ENCODE results near the gene MYOM3. TPM values are rescaled to one million over a fixed set of nuclear protein-coding genes. Genes with fewer than 3 reads are reported as not detected.

The MYOM3 gene
- total and polyA plus RNA-seq, 3 experiments from 2014 or later: not detected

- no peaks in the 10 kb centered on the region for H3K4me1 Mint-ChIP-seq
- no peaks in the 10 kb centered on the region for H3K27me3 Mint-ChIP-seq
- Histone ChIP-seq H3K4me3 (ENCODE audit: low read length) (no peak overlapping the region), H3K9me3 (ENCODE audit: low read length) (no peaks in the 10 kb centered on the region), H3K36me3 (ENCODE audit: insufficient read depth, low read length) (no peaks in the 10 kb centered on the region), H3K4me1 (ENCODE audit: insufficient read depth, low read length) (no peaks in the 10 kb centered on the region), H3K27ac (ENCODE audit: low read depth, low read length) (no peak overlapping the region), H3K27me3 (ENCODE audit: insufficient read depth, low read length, poor library complexity, severe bottlenecking) (no peaks in the 10 kb centered on the region)
- ChIA-PET CTCF (interaction anchor here (0.6 kb wide), 1 partner anchor 381 kb away, joined by 3 read pairs; no protein-coding TSS in a partner anchor), POLR2A (no interaction called here)
- H3K36me3 Mint-ChIP-seq: no peaks in the 10 kb centered on the region
- no peak overlapping the region for H3K27ac Mint-ChIP-seq
- DNase-seq: no peak
- H3K9me3 Mint-ChIP-seq: no peaks in the 10 kb centered on the region
- H3K4me3 Mint-ChIP-seq: no peak overlapping the region
Observed at GRCh38 chr1:24101796-24102586, 9.9 kb downstream of the MYOM3 start.

GRCh38 chr1:24100945-24101737 is 10.8 kb downstream of the MYOM3 start:
- POLR2A ChIA-PET: no interaction called here

DNA sequence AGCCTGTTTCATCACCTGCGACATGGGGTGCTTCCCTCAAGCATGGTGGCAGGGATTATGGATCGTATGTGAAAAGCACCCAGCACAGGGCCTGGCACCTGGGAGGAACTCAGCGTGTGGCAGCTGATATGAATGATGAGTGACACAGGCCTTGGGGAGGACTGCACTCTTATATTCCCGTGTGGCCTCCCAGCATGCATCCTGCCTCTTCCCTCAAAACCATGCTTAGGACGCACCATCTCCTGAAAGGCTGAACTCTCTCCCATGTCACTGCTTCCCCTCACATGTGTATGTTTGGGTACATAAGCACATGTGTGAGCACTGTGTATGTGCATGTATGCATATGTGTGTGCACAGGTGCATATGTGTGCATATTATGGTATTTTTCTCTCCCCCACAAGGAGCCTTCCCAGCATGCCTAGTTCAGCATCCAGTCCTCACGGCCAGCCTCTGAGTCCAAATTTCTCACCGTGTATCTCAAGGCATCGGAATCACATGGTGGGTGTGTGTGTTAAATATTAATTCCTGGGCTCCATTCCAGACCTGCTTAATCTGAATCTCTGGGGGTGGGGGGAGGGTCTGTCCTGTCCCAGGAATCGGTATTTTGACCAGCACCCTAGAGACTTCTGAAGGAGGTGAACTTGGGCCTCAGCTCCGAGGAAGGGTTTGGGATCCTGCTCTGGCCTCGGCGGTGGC is 12.8 kb downstream of the MYOM3 start:
- no peak for DNase-seq
- no peaks in the 10 kb centered on the region for H3K36me3 Mint-ChIP-seq
- Histone ChIP-seq H3K27me3 (ENCODE audit: insufficient read depth, low read length, poor library complexity, severe bottlenecking) (no peaks in the 10 kb centered on the region), H3K9me3 (ENCODE audit: low read length) (no peaks in the 10 kb centered on the region), H3K4me1 (ENCODE audit: insufficient read depth, low read length) (no peaks in the 10 kb centered on the region), H3K36me3 (ENCODE audit: insufficient read depth, low read length) (no peaks in the 10 kb centered on the region), H3K4me3 (ENCODE audit: low read length) (no peak overlapping the region), H3K27ac (ENCODE audit: low read depth, low read length) (no peak overlapping the region)
- CTCF ChIA-PET: no interaction called here
- H3K27ac Mint-ChIP-seq: peak overlapping the region in 1 of 8 donors; percentile 78
- no peaks in the 10 kb centered on the region for H3K4me1 Mint-ChIP-seq
- H3K27me3 Mint-ChIP-seq: peaks cover 1 to 4% of the 10 kb centered on the region in 2 donors
- no peak overlapping the region for H3K4me3 Mint-ChIP-seq
- no peaks in the 10 kb centered on the region for H3K9me3 Mint-ChIP-seq
- POLR2A ChIA-PET: no interaction called here

More at GRCh38 chr1:24100945-24101737, 10.8 kb downstream of the MYOM3 start:
- no peaks in the 10 kb centered on the region for H3K36me3 Mint-ChIP-seq
- Histone ChIP-seq H3K27me3 (ENCODE audit: insufficient read depth, low read length, poor library complexity, severe bottlenecking) (no peaks in the 10 kb centered on the region), H3K4me1 (ENCODE audit: insufficient read depth, low read length) (no peaks in the 10 kb centered on the region), H3K4me3 (ENCODE audit: low read length) (no peak overlapping the region), H3K27ac (ENCODE audit: low read depth, low read length) (no peak overlapping the region), H3K9me3 (ENCODE audit: low read length) (no peaks in the 10 kb centered on the region), H3K36me3 (ENCODE audit: insufficient read depth, low read length) (no peaks in the 10 kb centered on the region)
- H3K4me1 Mint-ChIP-seq: no peaks in the 10 kb centered on the region
- CTCF ChIA-PET: interaction anchor here (0.6 to 1.3 kb wide), 2 partner anchors 52 to 121 kb away, joined by 3 read pairs; no protein-coding TSS in a partner anchor
- no peak for DNase-seq
- H3K27me3 Mint-ChIP-seq: no peaks in the 10 kb centered on the region
- H3K9me3 Mint-ChIP-seq: no peaks in the 10 kb centered on the region
- H3K4me3 Mint-ChIP-seq: no peak overlapping the region
- H3K27ac Mint-ChIP-seq: no peak overlapping the region

GRCh38 chr1:24098102-24098501 is 13.8 kb downstream of the MYOM3 start:
- Histone ChIP-seq H3K4me1 (ENCODE audit: insufficient read depth, low read length) (no peaks in the 10 kb centered on the region), H3K36me3 (ENCODE audit: insufficient read depth, low read length) (no peaks in the 10 kb centered on the region), H3K9me3 (ENCODE audit: low read length) (no peaks in the 10 kb centered on the region), H3K27me3 (ENCODE audit: insufficient read depth, low read length, poor library complexity, severe bottlenecking) (no peaks in the 10 kb centered on the region), H3K27ac (ENCODE audit: low read depth, low read length) (no peak overlapping the region), H3K4me3 (ENCODE audit: low read length) (no peak overlapping the region)
- Mint-ChIP-seq H3K36me3 (no peaks in the 10 kb centered on the region), H3K27me3 (peaks cover 1 to 4% of the 10 kb centered on the region in 2 donors), H3K27ac (no peak overlapping the region), H3K9me3 (no peaks in the 10 kb centered on the region), H3K4me3 (no peak overlapping the region), H3K4me1 (no peaks in the 10 kb centered on the region)
- no peak for DNase-seq
- ChIA-PET POLR2A (no interaction called here), CTCF (no interaction called here)

DNA sequence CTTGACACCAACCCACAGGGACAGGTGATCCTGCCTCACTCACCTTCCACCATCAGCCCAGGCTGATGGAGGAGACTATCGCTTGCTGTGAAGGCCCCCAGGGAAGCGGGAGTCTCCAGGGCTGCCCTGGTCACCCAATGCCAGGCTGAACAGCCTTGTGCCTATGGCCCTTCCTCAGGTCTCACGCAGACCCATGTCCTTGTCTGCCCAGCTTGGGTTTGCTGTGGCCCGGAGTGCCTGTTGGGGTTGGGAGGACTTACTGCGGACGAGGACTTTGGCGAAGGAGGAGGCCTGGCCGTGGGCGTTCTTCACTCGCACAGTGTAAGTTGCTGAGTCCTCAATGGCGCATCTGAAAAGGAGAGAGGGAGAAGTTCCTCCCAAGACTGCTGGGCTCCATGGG is 14.3 kb downstream of the MYOM3 start:
- no peaks in the 10 kb centered on the region for H3K4me1 ChIP-seq (ENCODE audit: insufficient read depth, low read length)
- POLR2A ChIA-PET: no interaction called here

GRCh38 chr1:24096739-24097103 is 15.2 kb downstream of the MYOM3 start:
- no peak for DNase-seq
- Histone ChIP-seq H3K27ac (ENCODE audit: low read depth, low read length) (no peak overlapping the region), H3K4me1 (ENCODE audit: insufficient read depth, low read length) (no peaks in the 10 kb centered on the region), H3K27me3 (ENCODE audit: insufficient read depth, low read length, poor library complexity, severe bottlenecking) (no peaks in the 10 kb centered on the region), H3K36me3 (ENCODE audit: insufficient read depth, low read length) (no peaks in the 10 kb centered on the region), H3K9me3 (ENCODE audit: low read length) (no peaks in the 10 kb centered on the region), H3K4me3 (ENCODE audit: low read length) (no peak overlapping the region)
- Mint-ChIP-seq H3K4me1 (no peaks in the 10 kb centered on the region), H3K27me3 (peaks cover 1 to 4% of the 10 kb centered on the region in 2 donors), H3K4me3 (no peak overlapping the region), H3K36me3 (no peaks in the 10 kb centered on the region), H3K27ac (no peak overlapping the region), H3K9me3 (no peaks in the 10 kb centered on the region)
- ChIA-PET CTCF (no interaction called here), POLR2A (no interaction called here)

More for the DNA sequence above, 14.3 kb downstream of the MYOM3 start:
- Mint-ChIP-seq H3K36me3 (no peaks in the 10 kb centered on the region), H3K4me3 (no peak overlapping the region), H3K27ac (no peak overlapping the region), H3K4me1 (no peaks in the 10 kb centered on the region), H3K27me3 (peaks cover 1 to 4% of the 10 kb centered on the region in 2 donors), H3K9me3 (no peaks in the 10 kb centered on the region)
- Histone ChIP-seq H3K9me3 (ENCODE audit: low read length) (no peaks in the 10 kb centered on the region), H3K27me3 (ENCODE audit: insufficient read depth, low read length, poor library complexity, severe bottlenecking) (no peaks in the 10 kb centered on the region), H3K4me3 (ENCODE audit: low read length) (no peak overlapping the region), H3K27ac (ENCODE audit: low read depth, low read length) (no peak overlapping the region), H3K36me3 (ENCODE audit: insufficient read depth, low read length) (no peaks in the 10 kb centered on the region)
- DNase-seq: no peak
- CTCF ChIA-PET: no interaction called here

GRCh38 chr1:24096009-24096738 is 15.8 kb downstream of the MYOM3 start:
- no peak overlapping the region for H3K4me3 ChIP-seq (ENCODE audit: low read length)
- H3K36me3 ChIP-seq (ENCODE audit: insufficient read depth, low read length): no peaks in the 10 kb centered on the region
- no peak overlapping the region for H3K4me3 Mint-ChIP-seq
- no peaks in the 10 kb centered on the region for H3K9me3 ChIP-seq (ENCODE audit: low read length)
- H3K27me3 ChIP-seq (ENCODE audit: insufficient read depth, low read length, poor library complexity, severe bottlenecking): no peaks in the 10 kb centered on the region
- H3K27ac ChIP-seq (ENCODE audit: low read depth, low read length): no peak overlapping the region
- no peak for DNase-seq
- H3K4me1 ChIP-seq (ENCODE audit: insufficient read depth, low read length): no peaks in the 10 kb centered on the region
- POLR2A ChIA-PET: no interaction called here
- H3K4me1 Mint-ChIP-seq: no peaks in the 10 kb centered on the region
- H3K27ac Mint-ChIP-seq: no peak overlapping the region
- H3K27me3 Mint-ChIP-seq: peaks cover 1 to 4% of the 10 kb centered on the region in 2 donors
- no peaks in the 10 kb centered on the region for H3K9me3 Mint-ChIP-seq
- CTCF ChIA-PET: no interaction called here
- H3K36me3 Mint-ChIP-seq: no peaks in the 10 kb centered on the region
